GM18517 (cell line): ENCODE results near the gene PTPRJ.

Experiments used
- ATAC-seq: cut with Tn5 transposase; IDR thresholded peaks from one replicate; pipeline ENCODE4 v1.9.1; 2021; ENCODE audit warnings: mild to moderate bottlenecking, moderate library complexity; ENCODE audit not compliant: unreplicated experiment

The PTPRJ gene

DNA sequence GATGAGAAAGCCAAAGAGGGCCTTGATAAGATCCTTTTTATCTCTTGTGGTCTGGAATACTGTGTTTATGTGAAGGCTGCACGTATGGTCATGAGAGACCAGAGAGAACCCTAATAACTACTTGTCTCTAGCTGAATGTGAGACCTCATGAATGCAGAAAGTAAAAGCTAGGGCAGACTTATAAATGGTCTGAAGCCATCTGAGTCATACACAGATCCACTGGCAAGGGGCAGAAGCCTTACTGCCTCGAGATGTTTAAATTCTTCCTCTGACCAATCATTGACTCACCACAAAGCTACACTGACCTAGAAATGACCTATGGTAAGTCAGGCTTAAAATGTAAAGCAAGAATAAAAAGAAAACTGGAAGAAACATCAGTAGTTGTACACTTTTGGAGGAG is 213.5 kb downstream of the PTPRJ start:
- no peak for ATAC-seq

DNA sequence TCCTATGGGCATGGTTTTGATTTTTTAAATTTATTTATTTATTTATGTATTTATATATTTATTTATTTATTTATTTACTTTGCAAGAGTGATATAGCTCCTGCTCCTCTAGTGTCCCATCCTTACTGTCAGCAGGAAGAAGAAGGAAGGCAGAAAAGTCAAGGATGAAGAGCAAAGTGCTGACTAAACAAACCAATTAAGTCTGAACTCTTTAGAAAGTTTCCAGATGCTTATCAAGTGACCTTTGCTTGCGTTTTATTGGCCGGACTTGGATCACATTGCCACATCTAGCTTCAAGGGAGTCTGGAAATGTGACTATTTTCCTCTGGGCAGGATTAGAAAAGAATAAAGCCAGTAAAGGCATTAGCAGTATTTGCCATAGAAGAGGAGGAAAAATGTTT is 227.5 kb downstream of the PTPRJ start:
- ATAC-seq, result no peak

- ATAC-seq, result no peak
These were observed 229.7 kb downstream of the PTPRJ start for GRCh38 chr11:48210052-48210451.

- ATAC-seq, result no peak
These were observed 236.2 kb downstream of the PTPRJ start, which contains the start of gene OR4B1 for GRCh38 chr11:48216510-48216909. TSS of gene OR4B1 (plus strand) at chr11:48216810. CDS start at chr11:48216810, 0 bp downstream.
